ENCODE measurements around the gene TTC34. TPM values are rescaled to one million over a fixed set of nuclear protein-coding genes. Genes with fewer than 3 reads are reported as not detected.

Gene TTC34
- total and polyA plus RNA-seq, 5 donors from 2014 or later = 0.05 to 1.1 (median 0.13) TPM

DNA sequence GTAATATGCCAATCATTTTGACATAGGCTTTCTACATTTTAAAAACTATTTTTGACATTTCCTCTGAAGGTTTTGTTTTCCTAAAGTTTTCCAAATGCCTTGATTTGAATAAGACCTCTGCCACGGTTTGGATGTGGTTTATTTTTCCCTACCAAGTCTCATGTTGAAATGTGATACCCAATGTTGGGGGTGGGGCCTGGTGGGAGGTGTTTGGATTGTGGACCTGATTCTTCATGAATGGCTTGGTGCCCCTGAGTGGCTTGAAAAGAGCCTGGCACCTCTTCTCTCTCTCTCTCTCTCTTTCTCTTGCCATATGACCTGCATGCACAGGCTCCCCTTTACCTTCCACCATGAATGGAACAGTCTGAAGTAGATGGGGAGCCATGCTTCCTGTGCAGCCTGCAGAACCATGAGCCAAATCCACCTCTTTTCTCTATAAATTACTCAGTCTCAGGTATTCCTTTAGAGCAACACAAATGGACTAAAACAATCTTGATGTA is 183.5 kb downstream of the TTC34 start:
- Mint-ChIP-seq H3K27me3 (peaks cover 16% of the 10 kb centered on the region), H3K27ac (no peak overlapping the region), H3K4me1 (peaks cover 0 to 7% (median 2%) of the 10 kb centered on the region in 4 donors), H3K36me3 (peaks cover 8% of the 10 kb centered on the region), H3K4me3 (no peak overlapping the region), H3K9me3 (peaks cover 0 to 39% (median 14%) of the 10 kb centered on the region in 7 donors)
- DNase-seq (no peak), ATAC-seq (ENCODE audit: low read depth in 2 of 2) (no peak)
- H3K9me3 ChIP-seq (ENCODE audit: control insufficient read depth in 2 of 2, low read length in 2 of 2) = peaks cover 23 to 24% of the 10 kb centered on the region in 2 experiments
- H3K4me1 ChIP-seq (ENCODE audit: control insufficient read depth, insufficient read depth, low read length, poor library complexity, severe bottlenecking) = no peaks in the 10 kb centered on the region
- no peaks in the 10 kb centered on the region for H3K36me3 ChIP-seq (ENCODE audit: control insufficient read depth, insufficient read depth, low read length)
- H3K4me3 ChIP-seq (ENCODE audit: low read depth, low read length) = no peak overlapping the region
- H3K27me3 ChIP-seq (ENCODE audit: control insufficient read depth, insufficient read depth, low read length) = no peaks in the 10 kb centered on the region
- no peak overlapping the region for H3K27ac ChIP-seq (ENCODE audit: insufficient read depth, low read length, poor library complexity, severe bottlenecking)

DNA sequence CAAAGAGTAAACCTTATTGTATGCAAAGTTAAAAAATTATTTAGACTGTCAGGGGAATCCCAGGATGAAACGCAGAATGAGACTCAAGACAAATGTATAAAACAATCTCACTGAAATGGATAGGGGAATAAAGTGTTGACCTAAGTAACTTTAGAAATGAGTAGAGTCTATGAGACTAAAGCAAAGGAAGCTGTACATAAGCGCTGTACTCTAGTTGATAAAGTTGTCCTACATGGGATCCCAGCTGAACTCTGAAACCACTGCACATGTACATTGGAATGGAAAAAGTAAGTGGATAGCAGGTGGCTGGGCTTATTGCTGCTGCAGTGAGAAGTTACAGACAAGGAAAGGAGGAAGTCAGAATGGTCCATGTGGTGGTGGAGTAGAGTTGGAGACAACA is 187.3 kb downstream of the TTC34 start:
- no peak overlapping the region for H3K27ac Mint-ChIP-seq
- no peaks in the 10 kb centered on the region for H3K27me3 ChIP-seq (ENCODE audit: control insufficient read depth, insufficient read depth, low read length)
- no peak overlapping the region for H3K4me3 Mint-ChIP-seq
- H3K27me3 Mint-ChIP-seq = peaks cover 10% of the 10 kb centered on the region
- H3K9me3 Mint-ChIP-seq = peaks cover 0 to 36% (median 13%) of the 10 kb centered on the region in 7 donors
- no peaks in the 10 kb centered on the region for H3K4me1 ChIP-seq (ENCODE audit: control insufficient read depth, insufficient read depth, low read length, poor library complexity, severe bottlenecking)
- ATAC-seq (ENCODE audit: low read depth in 2 of 2) (no peak), DNase-seq (no peak)
- H3K4me3 ChIP-seq (ENCODE audit: low read depth, low read length) = no peak overlapping the region
- H3K9me3 ChIP-seq (ENCODE audit: control insufficient read depth in 2 of 2, low read length in 2 of 2) = peaks cover 23 to 24% of the 10 kb centered on the region in 2 experiments
- peaks cover 8% of the 10 kb centered on the region for H3K36me3 Mint-ChIP-seq
- H3K4me1 Mint-ChIP-seq = peaks cover 0 to 7% (median 2%) of the 10 kb centered on the region in 4 donors
- no peaks in the 10 kb centered on the region for H3K36me3 ChIP-seq (ENCODE audit: control insufficient read depth, insufficient read depth, low read length)
- H3K27ac ChIP-seq (ENCODE audit: insufficient read depth, low read length, poor library complexity, severe bottlenecking) = no peak overlapping the region

DNA sequence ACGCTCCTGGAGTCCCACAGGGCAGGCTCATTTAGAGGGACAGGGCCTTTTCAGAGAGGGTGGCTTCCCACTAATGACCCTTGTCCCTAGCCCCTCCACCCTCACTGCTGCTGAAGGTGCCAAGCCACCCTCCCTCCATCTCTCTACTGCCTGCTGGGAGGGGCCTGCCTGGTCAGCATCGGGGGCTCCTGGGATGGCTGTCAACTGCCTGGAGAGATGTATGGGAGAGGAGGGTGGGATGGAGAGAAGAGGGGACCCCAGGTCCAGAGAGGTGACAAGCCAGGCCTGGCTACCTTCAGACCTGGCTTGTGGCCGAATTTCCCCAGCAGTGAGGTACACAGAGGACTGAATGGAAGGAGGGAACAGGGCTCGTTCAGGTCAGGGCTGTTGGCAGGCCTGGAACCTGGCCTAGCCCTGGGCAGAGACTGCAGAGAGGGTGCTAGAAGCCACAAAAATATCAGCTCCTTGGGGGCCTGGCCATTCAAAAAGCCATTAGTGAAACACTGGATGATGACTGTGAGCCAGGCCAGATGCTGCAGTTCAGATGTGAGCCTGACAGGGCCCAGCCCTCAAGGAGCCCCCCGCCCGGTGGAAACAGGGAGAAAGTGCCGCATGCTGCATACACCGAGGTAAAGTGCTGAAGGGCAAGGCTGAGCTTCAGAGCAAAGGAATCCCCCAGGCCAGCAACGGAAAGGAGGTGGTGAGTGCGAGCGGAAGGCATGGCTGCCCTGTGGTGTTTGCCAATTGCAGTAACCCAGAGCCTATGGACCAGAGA is 188.7 kb downstream of the TTC34 start:
- Mint-ChIP-seq H3K4me3 (no peak overlapping the region), H3K36me3 (peaks cover 8% of the 10 kb centered on the region), H3K27me3 (peaks cover 10% of the 10 kb centered on the region), H3K27ac (no peak overlapping the region), H3K9me3 (peaks cover 0 to 34% (median 13%) of the 10 kb centered on the region in 7 donors), H3K4me1 (peaks cover 0 to 7% (median 2%) of the 10 kb centered on the region in 4 donors)
- Histone ChIP-seq H3K4me3 (ENCODE audit: low read depth, low read length) (no peak overlapping the region), H3K27ac (ENCODE audit: insufficient read depth, low read length, poor library complexity, severe bottlenecking) (no peak overlapping the region), H3K36me3 (ENCODE audit: control insufficient read depth, insufficient read depth, low read length) (no peaks in the 10 kb centered on the region), H3K9me3 (ENCODE audit: control insufficient read depth in 2 of 2, low read length in 2 of 2) (peaks cover 23 to 24% of the 10 kb centered on the region in 2 experiments), H3K4me1 (ENCODE audit: control insufficient read depth, insufficient read depth, low read length, poor library complexity, severe bottlenecking) (no peaks in the 10 kb centered on the region), H3K27me3 (ENCODE audit: control insufficient read depth, insufficient read depth, low read length) (no peaks in the 10 kb centered on the region)
- no peak for ATAC-seq (ENCODE audit: low read depth in 2 of 2)
- DNase-seq = no peak

DNA sequence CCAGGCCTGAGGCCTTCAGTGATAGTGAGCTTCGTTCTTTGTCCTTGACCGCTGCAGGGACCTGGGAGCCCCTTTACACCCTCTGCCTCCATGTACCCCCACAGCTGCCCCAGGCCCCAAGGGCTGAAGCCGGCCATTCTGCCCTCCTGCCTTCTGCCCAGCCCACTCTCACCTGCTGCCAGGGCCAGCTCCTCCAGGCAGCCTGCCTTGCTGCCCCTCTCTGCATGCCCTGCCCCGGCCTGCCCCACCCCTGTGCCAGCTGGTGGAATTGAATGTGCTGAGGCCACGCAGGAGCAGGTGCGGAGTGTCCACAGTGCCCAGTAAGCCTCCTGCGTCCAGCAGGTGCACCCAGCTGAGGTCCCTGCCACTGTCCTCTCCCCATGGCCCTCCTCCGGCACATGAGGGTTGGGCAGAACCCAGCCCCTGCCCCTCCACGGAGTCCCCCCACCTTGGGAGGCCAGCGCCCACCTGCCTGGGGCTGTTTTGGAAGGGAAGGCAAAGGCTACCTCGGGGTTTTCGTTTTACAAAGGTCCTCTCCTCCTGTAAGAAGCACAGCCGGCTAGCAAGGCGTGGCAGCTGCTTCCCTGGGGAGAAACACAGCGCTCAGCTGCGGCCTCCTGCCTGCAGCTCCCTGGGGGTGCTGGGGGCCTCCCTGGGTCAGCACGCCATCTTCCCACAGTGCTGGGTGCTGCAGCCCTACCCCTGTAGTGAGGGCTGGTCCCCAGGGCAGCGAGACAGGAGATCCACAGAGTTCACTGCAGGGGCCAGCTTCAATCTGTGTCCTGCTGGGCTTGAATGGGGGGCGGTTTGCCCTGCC is 189.7 kb downstream of the TTC34 start:
- no peak for ATAC-seq (ENCODE audit: low read depth in 2 of 2)
- DNase-seq = no peak
- H3K9me3 ChIP-seq (ENCODE audit: control insufficient read depth in 2 of 2, low read length in 2 of 2) = peaks cover 23 to 24% of the 10 kb centered on the region in 2 experiments

DNA sequence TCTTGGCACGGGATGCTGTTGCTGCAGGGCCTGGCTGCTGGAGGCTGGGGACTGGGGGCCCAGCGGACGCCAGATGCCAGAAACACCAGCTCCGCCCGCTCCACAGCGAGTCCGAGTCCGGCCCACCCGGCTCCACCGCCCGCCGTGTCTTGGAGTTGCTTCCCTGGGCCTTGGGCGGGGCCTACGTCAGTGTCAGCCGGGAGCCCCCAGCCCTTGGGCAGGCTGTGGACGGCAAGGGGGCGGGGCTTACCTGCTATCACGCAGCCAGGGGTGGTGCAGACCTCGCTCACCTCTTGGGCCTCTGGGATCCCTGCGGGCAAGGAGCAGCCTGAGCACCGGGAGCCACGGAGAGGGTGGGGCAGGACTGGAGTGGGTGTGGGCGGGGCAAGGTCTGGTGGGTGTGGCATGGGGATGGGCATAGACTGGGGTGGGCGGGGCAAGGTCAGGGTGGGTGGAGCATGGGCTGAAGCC is 190.4 kb downstream of the TTC34 start:
- H3K27ac Mint-ChIP-seq = no peak overlapping the region
- peaks cover 0 to 26% (median 13%) of the 10 kb centered on the region in 7 donors for H3K9me3 Mint-ChIP-seq
- peaks cover 8% of the 10 kb centered on the region for H3K36me3 Mint-ChIP-seq
- ATAC-seq (ENCODE audit: low read depth in 2 of 2) (no peak), DNase-seq (peak in 1 of 3 donors; percentile 3)
- H3K9me3 ChIP-seq (ENCODE audit: control insufficient read depth in 2 of 2, low read length in 2 of 2) = peaks cover 18% of the 10 kb centered on the region in 2 experiments
- peaks cover 0 to 7% (median 2%) of the 10 kb centered on the region in 4 donors for H3K4me1 Mint-ChIP-seq
- no peaks in the 10 kb centered on the region for H3K36me3 ChIP-seq (ENCODE audit: control insufficient read depth, insufficient read depth, low read length)
- no peak overlapping the region for H3K27ac ChIP-seq (ENCODE audit: insufficient read depth, low read length, poor library complexity, severe bottlenecking)
- peaks cover 10% of the 10 kb centered on the region for H3K27me3 Mint-ChIP-seq
- H3K4me3 ChIP-seq (ENCODE audit: low read depth, low read length) = no peak overlapping the region
- no peak overlapping the region for H3K4me3 Mint-ChIP-seq
- no peaks in the 10 kb centered on the region for H3K4me1 ChIP-seq (ENCODE audit: control insufficient read depth, insufficient read depth, low read length, poor library complexity, severe bottlenecking)
- H3K27me3 ChIP-seq (ENCODE audit: control insufficient read depth, insufficient read depth, low read length) = no peaks in the 10 kb centered on the region

More for the DNA sequence above, 189.7 kb downstream of the TTC34 start:
- peaks cover 10% of the 10 kb centered on the region for H3K27me3 Mint-ChIP-seq
- no peak overlapping the region for H3K27ac Mint-ChIP-seq
- peaks cover 0 to 7% (median 2%) of the 10 kb centered on the region in 4 donors for H3K4me1 Mint-ChIP-seq
- peaks cover 0 to 34% (median 13%) of the 10 kb centered on the region in 7 donors for H3K9me3 Mint-ChIP-seq
- no peaks in the 10 kb centered on the region for H3K4me1 ChIP-seq (ENCODE audit: control insufficient read depth, insufficient read depth, low read length, poor library complexity, severe bottlenecking)
- H3K4me3 Mint-ChIP-seq = no peak overlapping the region
- H3K27me3 ChIP-seq (ENCODE audit: control insufficient read depth, insufficient read depth, low read length) = no peaks in the 10 kb centered on the region
- H3K4me3 ChIP-seq (ENCODE audit: low read depth, low read length) = no peak overlapping the region
- H3K36me3 ChIP-seq (ENCODE audit: control insufficient read depth, insufficient read depth, low read length) = no peaks in the 10 kb centered on the region
- H3K27ac ChIP-seq (ENCODE audit: insufficient read depth, low read length, poor library complexity, severe bottlenecking) = no peak overlapping the region
- peaks cover 8% of the 10 kb centered on the region for H3K36me3 Mint-ChIP-seq

DNA sequence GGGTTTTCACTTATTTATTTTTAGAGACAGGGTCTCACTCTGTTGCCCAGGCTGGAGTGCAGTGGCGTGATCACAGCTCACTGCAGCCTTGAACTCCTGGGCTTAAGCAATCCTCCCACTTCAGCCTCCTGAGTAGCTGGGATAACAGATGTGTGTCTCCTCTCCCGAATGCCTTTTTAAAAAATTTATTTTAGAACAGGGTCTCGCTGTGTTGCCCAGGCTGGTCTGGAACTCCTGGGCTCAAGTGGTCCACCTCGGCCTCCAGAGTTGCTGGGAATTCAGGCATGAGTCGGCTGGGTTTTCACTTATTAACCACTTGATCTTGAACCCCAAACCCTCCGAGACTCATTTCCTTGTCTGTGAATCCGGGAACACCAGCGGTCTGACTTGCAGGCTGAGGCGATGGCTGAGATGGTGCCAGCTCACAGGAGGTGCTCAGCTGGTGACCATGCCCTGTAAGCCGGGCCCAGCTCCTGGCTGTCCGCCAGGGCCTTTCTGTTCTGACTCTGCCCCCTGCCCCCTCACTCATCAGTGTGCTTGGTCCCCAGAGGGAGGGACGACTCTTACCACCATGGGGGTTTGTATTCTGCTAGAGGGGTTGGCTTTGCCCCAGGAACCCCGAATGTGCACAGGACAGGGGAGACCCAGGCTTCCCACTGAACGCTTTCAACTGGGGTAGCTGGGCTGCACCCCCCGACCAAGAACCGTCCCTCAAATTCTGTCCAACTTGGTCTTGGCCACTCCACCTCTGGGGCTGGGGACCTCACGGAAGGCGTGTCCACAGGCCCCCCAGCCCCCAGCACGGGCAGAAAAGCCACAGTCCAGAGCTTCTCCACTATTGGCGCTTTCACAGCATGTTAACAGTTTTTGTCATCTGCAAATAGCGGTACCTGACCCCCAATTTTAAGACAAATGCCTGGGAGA is 191.2 kb downstream of the TTC34 start:
- no peak overlapping the region for H3K4me3 Mint-ChIP-seq
- peaks cover 0 to 3% (median under 1%) of the 10 kb centered on the region in 4 donors for H3K4me1 Mint-ChIP-seq
- DNase-seq (peak in 1 of 3 donors; percentile 0), ATAC-seq (ENCODE audit: low read depth in 2 of 2) (no peak)
- H3K36me3 Mint-ChIP-seq = peaks cover 5% of the 10 kb centered on the region
- Histone ChIP-seq H3K4me3 (ENCODE audit: low read depth, low read length) (no peak overlapping the region), H3K36me3 (ENCODE audit: control insufficient read depth, insufficient read depth, low read length) (no peaks in the 10 kb centered on the region), H3K27ac (ENCODE audit: insufficient read depth, low read length, poor library complexity, severe bottlenecking) (no peak overlapping the region), H3K4me1 (ENCODE audit: control insufficient read depth, insufficient read depth, low read length, poor library complexity, severe bottlenecking) (no peaks in the 10 kb centered on the region), H3K27me3 (ENCODE audit: control insufficient read depth, insufficient read depth, low read length) (no peaks in the 10 kb centered on the region), H3K9me3 (ENCODE audit: control insufficient read depth in 2 of 2, low read length in 2 of 2) (peaks cover 12% of the 10 kb centered on the region in 2 experiments)
- H3K9me3 Mint-ChIP-seq = peaks cover 0 to 21% (median 8%) of the 10 kb centered on the region in 7 donors
- no peak overlapping the region for H3K27ac Mint-ChIP-seq
- peaks cover 6% of the 10 kb centered on the region for H3K27me3 Mint-ChIP-seq

All from CD4-positive, CD25-positive, alpha-beta regulatory T cell (primary cell).